NCI-H345 (cell line): ENCODE results near the gene SMIM11.
"Not testable (repeated sequence)": the region's sequence is repeated elsewhere in the genome, so short reads cannot be mapped to it uniquely, and the experiment has no call there.

Experiments used
- DNase-seq: peaks from one replicate; lab custom pipeline; 2025; lab: John Stamatoyannopoulos, UW

Gene SMIM11

DNA sequence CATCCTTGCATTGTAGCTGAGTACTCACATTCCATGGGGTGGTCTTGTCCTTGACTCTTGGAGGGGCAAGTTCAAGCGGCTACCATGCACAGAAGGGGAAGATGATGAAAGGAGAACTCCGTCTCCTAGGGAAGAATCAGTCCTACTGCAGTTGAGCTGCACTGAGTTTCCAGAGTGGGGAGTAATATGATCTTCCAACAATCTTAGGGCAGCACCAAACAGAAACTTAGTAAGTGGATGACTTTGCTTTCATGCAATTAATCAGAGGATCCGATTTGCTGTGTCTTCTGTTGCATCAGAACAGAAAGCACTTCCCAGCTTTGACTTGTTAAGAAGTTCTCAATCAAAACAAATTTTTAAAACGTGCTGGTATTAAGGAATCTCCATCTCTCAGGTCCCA is 48.5 kb downstream of the SMIM11 start, which contains the start of gene SMIM34:
SMIM34 (minus strand) TSS at position 147 of the 400 bp plus-strand sequence; CDS start at position 35, 112 bp downstream.
- not testable (repeated sequence) for DNase-seq

DNA sequence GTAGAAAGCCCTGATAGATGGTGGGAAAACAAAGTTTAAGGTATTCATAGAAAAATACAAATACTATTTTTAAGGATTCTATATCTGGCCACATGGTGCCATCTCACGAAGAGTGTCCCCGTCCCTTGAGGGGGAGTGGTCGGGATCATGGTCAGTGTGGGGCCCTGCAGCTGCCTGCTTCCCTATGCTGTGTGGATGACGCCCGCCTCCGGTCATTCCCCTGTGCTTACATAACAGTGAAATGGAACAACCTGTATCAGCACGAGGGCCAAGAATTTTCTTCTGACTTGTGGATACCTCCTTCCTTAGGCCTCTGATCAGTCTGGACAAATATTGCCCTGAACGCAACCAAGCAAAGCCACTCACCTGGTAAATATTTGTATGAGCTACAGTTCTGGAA is 52.0 kb downstream of the SMIM11 start:
- DNase-seq, result not testable (repeated sequence)

DNA sequence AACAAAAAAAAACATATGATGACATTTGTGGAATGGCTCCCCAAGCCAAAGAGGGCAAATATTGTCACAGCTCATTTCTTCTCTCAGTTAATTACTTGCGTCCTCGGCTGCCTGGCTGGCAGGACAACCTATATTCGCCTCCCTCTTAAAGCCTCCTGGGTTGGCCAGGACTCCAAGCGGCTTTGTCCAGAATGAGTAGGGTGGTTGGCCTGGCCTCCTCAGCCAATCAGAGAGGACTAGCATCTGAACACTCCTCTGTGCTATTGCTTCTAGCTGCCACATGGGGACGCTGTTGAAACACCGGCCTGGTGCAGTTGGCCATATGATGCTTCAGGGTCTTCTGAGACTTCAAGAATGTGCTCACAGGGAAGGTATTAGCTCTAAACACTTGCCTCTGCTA is 53.1 kb downstream of the SMIM11 start:
- not testable (repeated sequence) for DNase-seq

DNA sequence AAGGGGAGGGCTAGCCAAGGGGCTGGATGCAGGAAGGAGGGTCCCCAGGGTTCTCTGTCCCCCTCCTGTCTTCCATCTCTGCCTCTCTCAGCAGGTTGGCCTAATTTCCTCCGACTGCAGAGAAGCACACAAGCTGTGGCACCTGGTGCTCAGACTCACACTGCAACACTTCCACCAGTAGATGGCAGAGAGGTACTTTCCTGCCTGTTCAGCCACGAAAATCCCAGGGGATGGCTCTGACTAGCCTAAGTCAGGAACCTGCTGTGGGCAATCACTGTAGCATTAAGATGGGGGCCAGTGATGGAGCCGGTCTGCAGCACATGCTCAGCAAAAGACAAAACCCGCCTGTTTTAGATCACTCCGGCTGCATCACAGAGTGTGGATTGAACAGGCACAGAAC is 54.4 kb downstream of the SMIM11 start:
- DNase-seq, result not testable (repeated sequence)
